ENCODE measurements around the gene SOCS6.

DNA sequence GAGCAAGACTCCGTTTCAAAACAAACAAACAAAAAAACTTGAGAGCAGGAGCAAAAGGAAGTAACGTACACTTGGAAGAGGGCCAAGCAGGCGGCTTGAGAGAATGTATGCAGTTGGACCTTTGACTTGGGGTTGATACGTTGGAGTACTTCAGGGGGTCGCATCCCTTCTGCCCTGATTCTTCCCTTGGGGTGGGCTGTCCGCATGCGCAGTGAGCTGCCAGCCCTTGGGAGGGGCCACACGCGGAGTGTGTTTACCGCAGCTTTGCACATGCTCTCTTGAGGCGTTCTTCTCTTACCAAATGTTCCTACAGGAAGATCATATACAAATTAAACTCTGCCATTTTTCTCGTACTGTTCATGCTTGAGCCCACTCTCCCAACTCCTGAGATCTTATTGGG is 38.1 kb upstream of the SOCS6 start:
- TF ChIP-seq, protein P1, sequence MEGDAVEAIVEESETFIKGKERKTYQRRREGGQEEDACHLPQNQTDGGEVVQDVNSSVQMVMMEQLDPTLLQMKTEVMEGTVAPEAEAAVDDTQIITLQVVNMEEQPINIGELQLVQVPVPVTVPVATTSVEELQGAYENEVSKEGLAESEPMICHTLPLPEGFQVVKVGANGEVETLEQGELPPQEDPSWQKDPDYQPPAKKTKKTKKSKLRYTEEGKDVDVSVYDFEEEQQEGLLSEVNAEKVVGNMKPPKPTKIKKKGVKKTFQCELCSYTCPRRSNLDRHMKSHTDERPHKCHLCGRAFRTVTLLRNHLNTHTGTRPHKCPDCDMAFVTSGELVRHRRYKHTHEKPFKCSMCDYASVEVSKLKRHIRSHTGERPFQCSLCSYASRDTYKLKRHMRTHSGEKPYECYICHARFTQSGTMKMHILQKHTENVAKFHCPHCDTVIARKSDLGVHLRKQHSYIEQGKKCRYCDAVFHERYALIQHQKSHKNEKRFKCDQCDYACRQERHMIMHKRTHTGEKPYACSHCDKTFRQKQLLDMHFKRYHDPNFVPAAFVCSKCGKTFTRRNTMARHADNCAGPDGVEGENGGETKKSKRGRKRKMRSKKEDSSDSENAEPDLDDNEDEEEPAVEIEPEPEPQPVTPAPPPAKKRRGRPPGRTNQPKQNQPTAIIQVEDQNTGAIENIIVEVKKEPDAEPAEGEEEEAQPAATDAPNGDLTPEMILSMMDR (IDR thresholded peaks at IDR 0.05 in 8 of 11, conservative IDR thresholded peaks at IDR 0.05 in 3 of 11) = no peak
- TF ChIP-seq POLR2AphosphoS5 (IDR thresholded peaks at IDR 0.05) = no peak
